ENCODE data around the gene AMIGO2. TPM values are rescaled to one million over a fixed set of nuclear protein-coding genes. Genes with fewer than 3 reads are reported as not detected.
A peak's percentile ranks its signal among the peaks of the same experiment; 100 is the strongest.

The AMIGO2 gene
- total and polyA plus RNA-seq, 2 experiments from 2014 or later: 1.8 to 3.8 TPM

DNA sequence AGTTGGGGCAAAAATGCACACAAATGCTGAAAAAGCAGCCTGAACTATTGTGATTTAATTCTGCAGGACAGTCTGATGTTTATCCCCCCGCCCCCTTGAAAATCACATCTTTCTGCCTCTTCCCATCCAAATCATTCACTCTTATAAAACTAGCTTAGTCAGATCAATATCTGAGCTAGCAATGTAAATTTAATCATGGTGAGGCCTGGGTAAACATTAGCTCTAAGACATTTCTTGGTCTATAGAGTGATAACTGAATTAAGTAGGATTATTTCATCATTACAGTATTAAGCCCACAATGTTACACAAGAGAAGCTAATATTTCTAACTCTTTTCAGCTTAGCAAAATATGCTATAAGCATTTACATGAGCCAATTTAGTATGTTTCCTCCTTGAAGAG, 9.4 kb downstream of the AMIGO2 start:
- H3K9me2 ChIP-seq (ENCODE audit: insufficient read depth): no peaks in the 10 kb centered on the region
- H3K4me3 ChIP-seq: no peak overlapping the region
- H2AFZ ChIP-seq: no peak overlapping the region; the same call in 1 of the 2 replicates
- DNase-seq (ENCODE audit: low spot score) (no peak), ATAC-seq (no peak)
- Mint-ChIP-seq H3K27ac (no peak overlapping the region), H3K27me3 (ENCODE audit: insufficient read depth, low read depth, poor library complexity) (peaks cover 1% of the 10 kb centered on the region), H3K9me3 (no peaks in the 10 kb centered on the region), H3K4me3 (no peak overlapping the region), H3K4me1 (peaks cover 25% of the 10 kb centered on the region), H3K36me3 (ENCODE audit: low read depth) (no peaks in the 10 kb centered on the region)
- H4K20me1 ChIP-seq (replicated peaks; ENCODE audit: insufficient read depth): no peaks in the 10 kb centered on the region
- no peak for TF ChIP-seq STAT1 (IDR thresholded peaks at IDR 0.05; ENCODE audit: unreplicated experiment)
- TF ChIP-seq EZH2phosphoT487 (IDR thresholded peaks at IDR 0.05; ENCODE audit: unreplicated experiment): no peak
- TF ChIP-seq EZH2 (IDR thresholded peaks at IDR 0.05; ENCODE audit: low read depth, unreplicated experiment): no peak
- H3K79me2 ChIP-seq (replicated peaks; ENCODE audit: insufficient read depth): no peaks in the 10 kb centered on the region
- no peaks in the 10 kb centered on the region for H3K27me3 ChIP-seq (ENCODE audit: insufficient read depth)
- no peaks in the 10 kb centered on the region for H3F3A ChIP-seq (replicated peaks; ENCODE audit: low read depth)
- no peak overlapping the region for H3K4me2 ChIP-seq
- H3K4me1 ChIP-seq (ENCODE audit: insufficient read depth): peaks cover 4% of the 10 kb centered on the region; the same call in 1 of the 2 replicates
- no peaks in the 10 kb centered on the region for H3K36me3 ChIP-seq (ENCODE audit: insufficient read depth)
- H3K27ac ChIP-seq (ENCODE audit: low read depth): no peak overlapping the region

DNA sequence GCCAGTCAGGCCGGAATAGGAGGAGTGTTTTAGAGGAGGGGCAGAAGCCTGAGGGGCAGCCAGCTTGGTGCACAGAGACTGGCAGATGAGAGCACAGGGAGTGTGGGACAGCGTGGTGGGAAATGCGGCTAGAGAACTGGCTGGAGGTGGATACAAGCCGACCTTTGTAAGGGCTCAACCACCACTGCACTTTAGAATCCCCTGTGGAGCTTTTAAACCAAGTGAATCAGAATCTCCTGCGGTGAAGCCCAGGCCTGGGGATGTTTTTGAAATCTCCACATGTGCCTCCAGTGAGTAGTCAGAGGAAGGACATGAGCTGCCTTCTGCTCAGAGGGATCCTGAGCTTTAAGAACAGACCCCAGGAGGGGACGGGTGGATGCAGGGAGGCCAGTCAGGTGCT, 11.2 kb downstream of the AMIGO2 start:
- no peaks in the 10 kb centered on the region for H3K36me3 Mint-ChIP-seq (ENCODE audit: low read depth)
- H3K9me2 ChIP-seq (ENCODE audit: insufficient read depth): no peaks in the 10 kb centered on the region
- no peaks in the 10 kb centered on the region for H3K79me2 ChIP-seq (replicated peaks; ENCODE audit: insufficient read depth)
- H4K20me1 ChIP-seq (replicated peaks; ENCODE audit: insufficient read depth): no peaks in the 10 kb centered on the region
- H3K4me1 Mint-ChIP-seq: peaks cover 25% of the 10 kb centered on the region
- H3F3A ChIP-seq (replicated peaks; ENCODE audit: low read depth): no peaks in the 10 kb centered on the region
- H3K4me3 Mint-ChIP-seq: no peak overlapping the region
- no peaks in the 10 kb centered on the region for H3K36me3 ChIP-seq (ENCODE audit: insufficient read depth)
- peak overlapping the region; percentile 37; the same call in 1 of the 2 replicates for H3K27ac Mint-ChIP-seq
- H3K4me3 ChIP-seq: no peak overlapping the region
- H3K27me3 ChIP-seq (ENCODE audit: insufficient read depth): no peaks in the 10 kb centered on the region
- H3K9me3 Mint-ChIP-seq: no peaks in the 10 kb centered on the region
- no peak overlapping the region for H3K27ac ChIP-seq (ENCODE audit: low read depth)
- no peak overlapping the region for H3K4me2 ChIP-seq
- H3K27me3 Mint-ChIP-seq (ENCODE audit: insufficient read depth, low read depth, poor library complexity): peaks cover 1% of the 10 kb centered on the region
- peaks cover 4% of the 10 kb centered on the region; the same call in 1 of the 2 replicates for H3K4me1 ChIP-seq (ENCODE audit: insufficient read depth)
- peak; percentile 91 for ATAC-seq
- DNase-seq (ENCODE audit: low spot score): peak; percentile 23
- H2AFZ ChIP-seq: peak overlapping the region; percentile 67; the same call in 1 of the 2 replicates
- TF ChIP-seq, protein P1, sequence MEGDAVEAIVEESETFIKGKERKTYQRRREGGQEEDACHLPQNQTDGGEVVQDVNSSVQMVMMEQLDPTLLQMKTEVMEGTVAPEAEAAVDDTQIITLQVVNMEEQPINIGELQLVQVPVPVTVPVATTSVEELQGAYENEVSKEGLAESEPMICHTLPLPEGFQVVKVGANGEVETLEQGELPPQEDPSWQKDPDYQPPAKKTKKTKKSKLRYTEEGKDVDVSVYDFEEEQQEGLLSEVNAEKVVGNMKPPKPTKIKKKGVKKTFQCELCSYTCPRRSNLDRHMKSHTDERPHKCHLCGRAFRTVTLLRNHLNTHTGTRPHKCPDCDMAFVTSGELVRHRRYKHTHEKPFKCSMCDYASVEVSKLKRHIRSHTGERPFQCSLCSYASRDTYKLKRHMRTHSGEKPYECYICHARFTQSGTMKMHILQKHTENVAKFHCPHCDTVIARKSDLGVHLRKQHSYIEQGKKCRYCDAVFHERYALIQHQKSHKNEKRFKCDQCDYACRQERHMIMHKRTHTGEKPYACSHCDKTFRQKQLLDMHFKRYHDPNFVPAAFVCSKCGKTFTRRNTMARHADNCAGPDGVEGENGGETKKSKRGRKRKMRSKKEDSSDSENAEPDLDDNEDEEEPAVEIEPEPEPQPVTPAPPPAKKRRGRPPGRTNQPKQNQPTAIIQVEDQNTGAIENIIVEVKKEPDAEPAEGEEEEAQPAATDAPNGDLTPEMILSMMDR (conservative IDR thresholded peaks at IDR 0.05; ENCODE audit: low read depth in 2 of 2): no peak
- TF ChIP-seq, protein P2, sequence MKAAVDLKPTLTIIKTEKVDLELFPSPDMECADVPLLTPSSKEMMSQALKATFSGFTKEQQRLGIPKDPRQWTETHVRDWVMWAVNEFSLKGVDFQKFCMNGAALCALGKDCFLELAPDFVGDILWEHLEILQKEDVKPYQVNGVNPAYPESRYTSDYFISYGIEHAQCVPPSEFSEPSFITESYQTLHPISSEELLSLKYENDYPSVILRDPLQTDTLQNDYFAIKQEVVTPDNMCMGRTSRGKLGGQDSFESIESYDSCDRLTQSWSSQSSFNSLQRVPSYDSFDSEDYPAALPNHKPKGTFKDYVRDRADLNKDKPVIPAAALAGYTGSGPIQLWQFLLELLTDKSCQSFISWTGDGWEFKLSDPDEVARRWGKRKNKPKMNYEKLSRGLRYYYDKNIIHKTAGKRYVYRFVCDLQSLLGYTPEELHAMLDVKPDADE (IDR thresholded peaks at IDR 0.05): no peak
- TF ChIP-seq, protein P3, sequence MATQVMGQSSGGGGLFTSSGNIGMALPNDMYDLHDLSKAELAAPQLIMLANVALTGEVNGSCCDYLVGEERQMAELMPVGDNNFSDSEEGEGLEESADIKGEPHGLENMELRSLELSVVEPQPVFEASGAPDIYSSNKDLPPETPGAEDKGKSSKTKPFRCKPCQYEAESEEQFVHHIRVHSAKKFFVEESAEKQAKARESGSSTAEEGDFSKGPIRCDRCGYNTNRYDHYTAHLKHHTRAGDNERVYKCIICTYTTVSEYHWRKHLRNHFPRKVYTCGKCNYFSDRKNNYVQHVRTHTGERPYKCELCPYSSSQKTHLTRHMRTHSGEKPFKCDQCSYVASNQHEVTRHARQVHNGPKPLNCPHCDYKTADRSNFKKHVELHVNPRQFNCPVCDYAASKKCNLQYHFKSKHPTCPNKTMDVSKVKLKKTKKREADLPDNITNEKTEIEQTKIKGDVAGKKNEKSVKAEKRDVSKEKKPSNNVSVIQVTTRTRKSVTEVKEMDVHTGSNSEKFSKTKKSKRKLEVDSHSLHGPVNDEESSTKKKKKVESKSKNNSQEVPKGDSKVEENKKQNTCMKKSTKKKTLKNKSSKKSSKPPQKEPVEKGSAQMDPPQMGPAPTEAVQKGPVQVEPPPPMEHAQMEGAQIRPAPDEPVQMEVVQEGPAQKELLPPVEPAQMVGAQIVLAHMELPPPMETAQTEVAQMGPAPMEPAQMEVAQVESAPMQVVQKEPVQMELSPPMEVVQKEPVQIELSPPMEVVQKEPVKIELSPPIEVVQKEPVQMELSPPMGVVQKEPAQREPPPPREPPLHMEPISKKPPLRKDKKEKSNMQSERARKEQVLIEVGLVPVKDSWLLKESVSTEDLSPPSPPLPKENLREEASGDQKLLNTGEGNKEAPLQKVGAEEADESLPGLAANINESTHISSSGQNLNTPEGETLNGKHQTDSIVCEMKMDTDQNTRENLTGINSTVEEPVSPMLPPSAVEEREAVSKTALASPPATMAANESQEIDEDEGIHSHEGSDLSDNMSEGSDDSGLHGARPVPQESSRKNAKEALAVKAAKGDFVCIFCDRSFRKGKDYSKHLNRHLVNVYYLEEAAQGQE (IDR thresholded peaks at IDR 0.05; ENCODE audit: unreplicated experiment): no peak
- TF ChIP-seq ZNF114 (CRISPR knock-in tag; IDR thresholded peaks at IDR 0.05) (no peak), JUNB (IDR thresholded peaks at IDR 0.05; ENCODE audit: unreplicated experiment) (no peak), EZH2phosphoT487 (IDR thresholded peaks at IDR 0.05; ENCODE audit: unreplicated experiment) (no peak), EZH2 (IDR thresholded peaks at IDR 0.05; ENCODE audit: low read depth, unreplicated experiment) (no peak)
- TF ChIP-seq, protein P4, sequence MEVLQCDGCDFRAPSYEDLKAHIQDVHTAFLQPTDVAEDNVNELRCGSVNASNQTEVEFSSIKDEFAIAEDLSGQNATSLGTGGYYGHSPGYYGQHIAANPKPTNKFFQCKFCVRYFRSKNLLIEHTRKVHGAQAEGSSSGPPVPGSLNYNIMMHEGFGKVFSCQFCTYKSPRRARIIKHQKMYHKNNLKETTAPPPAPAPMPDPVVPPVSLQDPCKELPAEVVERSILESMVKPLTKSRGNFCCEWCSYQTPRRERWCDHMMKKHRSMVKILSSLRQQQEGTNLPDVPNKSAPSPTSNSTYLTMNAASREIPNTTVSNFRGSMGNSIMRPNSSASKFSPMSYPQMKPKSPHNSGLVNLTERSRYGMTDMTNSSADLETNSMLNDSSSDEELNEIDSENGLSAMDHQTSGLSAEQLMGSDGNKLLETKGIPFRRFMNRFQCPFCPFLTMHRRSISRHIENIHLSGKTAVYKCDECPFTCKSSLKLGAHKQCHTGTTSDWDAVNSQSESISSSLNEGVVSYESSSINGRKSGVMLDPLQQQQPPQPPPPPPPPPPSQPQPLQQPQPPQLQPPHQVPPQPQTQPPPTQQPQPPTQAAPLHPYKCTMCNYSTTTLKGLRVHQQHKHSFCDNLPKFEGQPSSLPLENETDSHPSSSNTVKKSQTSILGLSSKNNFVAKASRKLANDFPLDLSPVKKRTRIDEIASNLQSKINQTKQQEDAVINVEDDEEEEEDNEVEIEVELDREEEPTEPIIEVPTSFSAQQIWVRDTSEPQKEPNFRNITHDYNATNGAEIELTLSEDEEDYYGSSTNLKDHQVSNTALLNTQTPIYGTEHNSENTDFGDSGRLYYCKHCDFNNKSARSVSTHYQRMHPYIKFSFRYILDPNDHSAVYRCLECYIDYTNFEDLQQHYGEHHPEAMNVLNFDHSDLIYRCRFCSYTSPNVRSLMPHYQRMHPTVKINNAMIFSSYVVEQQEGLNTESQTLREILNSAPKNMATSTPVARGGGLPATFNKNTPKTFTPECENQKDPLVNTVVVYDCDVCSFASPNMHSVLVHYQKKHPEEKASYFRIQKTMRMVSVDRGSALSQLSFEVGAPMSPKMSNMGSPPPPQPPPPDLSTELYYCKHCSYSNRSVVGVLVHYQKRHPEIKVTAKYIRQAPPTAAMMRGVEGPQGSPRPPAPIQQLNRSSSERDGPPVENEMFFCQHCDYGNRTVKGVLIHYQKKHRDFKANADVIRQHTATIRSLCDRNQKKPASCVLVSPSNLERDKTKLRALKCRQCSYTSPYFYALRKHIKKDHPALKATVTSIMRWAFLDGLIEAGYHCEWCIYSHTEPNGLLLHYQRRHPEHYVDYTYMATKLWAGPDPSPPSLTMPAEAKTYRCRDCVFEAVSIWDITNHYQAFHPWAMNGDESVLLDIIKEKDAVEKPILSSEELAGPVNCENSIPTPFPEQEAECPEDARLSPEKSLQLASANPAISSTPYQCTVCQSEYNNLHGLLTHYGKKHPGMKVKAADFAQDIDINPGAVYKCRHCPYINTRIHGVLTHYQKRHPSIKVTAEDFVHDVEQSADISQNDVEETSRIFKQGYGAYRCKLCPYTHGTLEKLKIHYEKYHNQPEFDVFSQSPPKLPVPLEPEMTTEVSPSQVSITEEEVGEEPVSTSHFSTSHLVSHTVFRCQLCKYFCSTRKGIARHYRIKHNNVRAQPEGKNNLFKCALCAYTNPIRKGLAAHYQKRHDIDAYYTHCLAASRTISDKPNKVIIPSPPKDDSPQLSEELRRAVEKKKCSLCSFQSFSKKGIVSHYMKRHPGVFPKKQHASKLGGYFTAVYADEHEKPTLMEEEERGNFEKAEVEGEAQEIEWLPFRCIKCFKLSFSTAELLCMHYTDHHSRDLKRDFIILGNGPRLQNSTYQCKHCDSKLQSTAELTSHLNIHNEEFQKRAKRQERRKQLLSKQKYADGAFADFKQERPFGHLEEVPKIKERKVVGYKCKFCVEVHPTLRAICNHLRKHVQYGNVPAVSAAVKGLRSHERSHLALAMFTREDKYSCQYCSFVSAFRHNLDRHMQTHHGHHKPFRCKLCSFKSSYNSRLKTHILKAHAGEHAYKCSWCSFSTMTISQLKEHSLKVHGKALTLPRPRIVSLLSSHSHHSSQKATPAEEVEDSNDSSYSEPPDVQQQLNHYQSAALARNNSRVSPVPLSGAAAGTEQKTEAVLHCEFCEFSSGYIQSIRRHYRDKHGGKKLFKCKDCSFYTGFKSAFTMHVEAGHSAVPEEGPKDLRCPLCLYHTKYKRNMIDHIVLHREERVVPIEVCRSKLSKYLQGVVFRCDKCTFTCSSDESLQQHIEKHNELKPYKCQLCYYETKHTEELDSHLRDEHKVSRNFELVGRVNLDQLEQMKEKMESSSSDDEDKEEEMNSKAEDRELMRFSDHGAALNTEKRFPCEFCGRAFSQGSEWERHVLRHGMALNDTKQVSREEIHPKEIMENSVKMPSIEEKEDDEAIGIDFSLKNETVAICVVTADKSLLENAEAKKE (CRISPR knock-in tag; IDR thresholded peaks at IDR 0.05): no peak
